Esophagus muscularis mucosa (tissue), 4 donors: ENCODE measurements around the gene TGFBR3. TPM values are rescaled to one million over a fixed set of nuclear protein-coding genes. Genes with fewer than 3 reads are reported as not detected.

Source experiments
- DNase-seq: peaks from one replicate; pipeline ENCODE4 v3.0.0-alpha.2; 2017; ENCODE audit errors: extremely low spot score
- H3K27ac ChIP-seq, 4 donors: fragments of 200-600 bp; sonication (generic); replicated peaks in 1 of 4; 1 replicate in 3 of 4; 2 replicates in 1 of 4; pipeline ENCODE4 v1.5.1; 2016 to 2019; ENCODE audit warnings: mild to moderate bottlenecking in 1 of 4
- H3K27me3 ChIP-seq, 4 donors: fragments of 200-600 bp; sonication (generic); one replicate each; pipeline versions ENCODE4 v1.5.1 to v1.6.0; 2016 to 2019
- H3K36me3 ChIP-seq, 4 donors: fragments of 200-600 bp; sonication (generic); one replicate each; pipeline ENCODE4 v1.5.1; 2016 to 2019
- H3K4me1 ChIP-seq, 4 donors: fragments of 200-600 bp; sonication (generic); one replicate each; pipeline ENCODE4 v1.5.1; 2016 to 2019
- H3K4me3 ChIP-seq, 4 donors: fragments of 200-600 bp; sonication (generic); 1 replicate in 2 of 4; 2 replicates in 2 of 4; pipeline ENCODE4 v1.5.1; 2016 to 2019; ENCODE audit warnings: mild to moderate bottlenecking in 4 of 4, moderate library complexity in 1 of 4
- H3K9me3 ChIP-seq, 4 donors: fragments of 200-600 bp; sonication (generic); 1 replicate in 3 of 4; 2 replicates in 1 of 4; pipeline ENCODE4 v1.5.1; 2016 to 2019
- CTCF ChIP-seq, 3 experiments: fragments of 200-600 bp in 2 of 3; fragments of 450-650 bp in 1 of 3; sonication (generic) in 2 of 3; IDR thresholded peaks; one replicate each; pipeline ENCODE4 v1.5.1; 2017 to 2019; ENCODE audit warnings: antibody characterized with exemption in 3 of 3, mild to moderate bottlenecking in 2 of 3, moderate library complexity in 1 of 3
- EP300 ChIP-seq: sonication (generic); formaldehyde crosslinking; IDR thresholded peaks from one replicate; pipeline ENCODE4 v1.6.1; 2017; ENCODE audit warnings: antibody characterized with exemption
- POLR2A ChIP-seq: fragments of 450-650 bp; IDR thresholded peaks from one replicate; pipeline ENCODE4 v1.6.1; 2017; ENCODE audit warnings: antibody characterized with exemption, moderate library complexity, mild to moderate bottlenecking, low read depth
- POLR2AphosphoS5 ChIP-seq, 2 donors: sonication (generic); formaldehyde crosslinking; IDR thresholded peaks; one replicate each; pipeline ENCODE4 v1.6.1; 2017; ENCODE audit warnings: antibody characterized with exemption in 2 of 2
- WGBS: methylation state at CpG from one replicate; pipeline ENCODE4 v1.1.5; 2018; 5-methylcytosine and 5-hydroxymethylcytosine counted together
- intact Hi-C: fragments of 100-400 bp; cut with DNase I; formaldehyde crosslinking; loops from one replicate; pipeline ENCODE4 v1.15.1; 2023
- total RNA-seq, 4 donors: library from RNA; depleted of rRNA; stranded (reverse); fragments of >200 nt; gene quantifications; one replicate each; pipeline versions ENCODE4 v1.1.0 to v1.2.1, GENCODE V29; 2016

TGFBR3 gene
- total RNA-seq, 4 donors from 2014 or later: 176 to 262 (median 188) TPM

DNA sequence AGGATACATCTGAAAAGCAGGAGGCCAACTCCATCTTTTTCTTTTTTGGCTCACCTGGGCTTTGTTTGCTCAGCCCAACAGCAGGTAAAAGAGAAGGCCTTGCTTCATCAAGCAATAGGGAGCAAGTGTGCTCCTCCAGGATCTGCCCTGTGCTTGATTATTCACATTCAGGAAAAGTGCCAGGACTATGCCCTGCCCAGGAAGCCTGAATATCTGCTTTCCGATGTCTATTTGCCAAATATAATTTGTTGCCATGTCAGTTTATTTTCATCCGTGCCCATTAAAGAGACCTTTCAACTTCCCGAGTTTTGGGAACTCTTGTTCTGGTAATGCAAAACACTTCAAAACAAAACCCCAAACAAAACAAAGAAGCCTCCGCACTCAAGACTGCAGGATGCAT is 200.0 kb downstream of the TGFBR3 start:
- H3K36me3 ChIP-seq: peaks cover 12 to 53% (median 30%) of the 10 kb centered on the region in 4 donors
- H3K9me3 ChIP-seq: no peaks in the 10 kb centered on the region
- no peak for TF ChIP-seq EP300
- TF ChIP-seq POLR2AphosphoS5 (IDR thresholded peaks at IDR 0.05): peak in 1 of 2 donors; percentile 39
- peaks cover 42 to 61% (median 52%) of the 10 kb centered on the region in 4 donors for H3K4me1 ChIP-seq
- no peak overlapping the region for H3K4me3 ChIP-seq
- DNase-seq: peak; percentile 77
- 47% methylated on average over 4 of the region's 4 CpGs for WGBS
- H3K27me3 ChIP-seq: no peaks in the 10 kb centered on the region
- peak overlapping the region; percentile 31 to 50 (median 34) for H3K27ac ChIP-seq
- intact Hi-C loops: no loop called here

- Histone ChIP-seq H3K36me3 (peaks cover 12 to 48% (median 34%) of the 10 kb centered on the region in 4 donors), H3K4me3 (no peak overlapping the region), H3K4me1 (peaks cover 42 to 49% (median 48%) of the 10 kb centered on the region in 4 donors), H3K9me3 (no peaks in the 10 kb centered on the region), H3K27ac (peak overlapping the region; percentile 31 to 50 (median 34)), H3K27me3 (no peaks in the 10 kb centered on the region)
- intact Hi-C loops: no loop called here
- 19% methylated on average over 7 of the region's 7 CpGs for WGBS
- peak; percentile 84 for DNase-seq
- TF ChIP-seq CTCF (IDR thresholded peaks at IDR 0.05) (no peak), EP300 (no peak), POLR2AphosphoS5 (IDR thresholded peaks at IDR 0.05) (no peak), POLR2A (no peak)
These were observed 201.3 kb downstream of the TGFBR3 start for GRCh38 chr1:91684481-91685196.

DNA sequence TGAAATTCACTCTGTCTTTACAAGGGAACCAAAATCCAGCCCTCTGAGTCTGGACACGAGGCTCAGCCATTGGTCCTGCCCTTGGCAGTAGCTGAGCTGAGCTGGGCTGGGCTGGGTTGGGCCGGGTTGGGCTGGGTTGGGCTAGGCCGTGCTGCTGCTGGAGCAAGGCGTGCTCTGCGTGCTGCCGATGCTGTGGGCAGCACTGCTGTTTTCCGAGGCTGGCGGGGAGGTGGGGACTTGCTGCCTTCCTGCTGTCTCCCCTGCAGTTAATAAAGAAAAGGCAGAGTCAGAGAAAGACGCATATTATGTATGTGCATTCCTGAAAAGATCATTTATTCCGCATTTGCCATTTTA is 202.4 kb downstream of the TGFBR3 start:
- Histone ChIP-seq H3K36me3 (peaks cover 12 to 40% (median 33%) of the 10 kb centered on the region in 4 donors), H3K9me3 (no peaks in the 10 kb centered on the region), H3K27me3 (no peaks in the 10 kb centered on the region), H3K27ac (peak overlapping the region; percentile 31 to 50 (median 34)), H3K4me1 (peaks cover 42 to 49% (median 43%) of the 10 kb centered on the region in 4 donors), H3K4me3 (no peak overlapping the region)
- intact Hi-C loops: no loop called here
- TF ChIP-seq POLR2A (no peak), POLR2AphosphoS5 (IDR thresholded peaks at IDR 0.05) (no peak), EP300 (no peak), CTCF (IDR thresholded peaks at IDR 0.05) (no peak)
- 49% methylated on average over 9 of the region's 10 CpGs for WGBS
- DNase-seq: peak; percentile 70

- TF ChIP-seq POLR2AphosphoS5 (IDR thresholded peaks at IDR 0.05): no peak
- TF ChIP-seq CTCF (IDR thresholded peaks at IDR 0.05): no peak
- TF ChIP-seq POLR2A: no peak
- no peak for TF ChIP-seq EP300
- H3K27ac ChIP-seq: peak overlapping the region in 3 of 4 donors; percentile 31 to 36 (median 33)
- no peaks in the 10 kb centered on the region for H3K27me3 ChIP-seq
- no peak overlapping the region for H3K4me3 ChIP-seq
- peaks cover 12 to 36% (median 30%) of the 10 kb centered on the region in 4 donors for H3K36me3 ChIP-seq
- H3K9me3 ChIP-seq: no peaks in the 10 kb centered on the region
- WGBS: 62% methylated on average over 3 of the region's 3 CpGs
- H3K4me1 ChIP-seq: peaks cover 39 to 49% (median 43%) of the 10 kb centered on the region in 4 donors
- DNase-seq: peak; percentile 78
- intact Hi-C loops: no loop called here
These were observed 202.9 kb downstream of the TGFBR3 start for GRCh38 chr1:91682882-91683597.

GRCh38 chr1:91680556-91681155 is 205.3 kb downstream of the TGFBR3 start:
- H3K27ac ChIP-seq: no peak overlapping the region
- intact Hi-C loops: no loop called here
- H3K36me3 ChIP-seq: peaks cover 12 to 28% (median 23%) of the 10 kb centered on the region in 4 donors
- TF ChIP-seq CTCF (IDR thresholded peaks at IDR 0.05) (no peak), POLR2A (no peak), POLR2AphosphoS5 (IDR thresholded peaks at IDR 0.05) (no peak), EP300 (no peak)
- no peaks in the 10 kb centered on the region for H3K9me3 ChIP-seq
- DNase-seq: peak; percentile 37
- no peak overlapping the region for H3K4me3 ChIP-seq
- H3K27me3 ChIP-seq: no peaks in the 10 kb centered on the region
- WGBS: 88% methylated on average over 4 of the region's 4 CpGs
- H3K4me1 ChIP-seq: peaks cover 16 to 27% (median 25%) of the 10 kb centered on the region in 4 donors
